Measurements from ENCODE around the gene NPTXR.
A peak's percentile ranks its signal among the peaks of the same experiment; 100 is the strongest.

NPTXR gene

DNA sequence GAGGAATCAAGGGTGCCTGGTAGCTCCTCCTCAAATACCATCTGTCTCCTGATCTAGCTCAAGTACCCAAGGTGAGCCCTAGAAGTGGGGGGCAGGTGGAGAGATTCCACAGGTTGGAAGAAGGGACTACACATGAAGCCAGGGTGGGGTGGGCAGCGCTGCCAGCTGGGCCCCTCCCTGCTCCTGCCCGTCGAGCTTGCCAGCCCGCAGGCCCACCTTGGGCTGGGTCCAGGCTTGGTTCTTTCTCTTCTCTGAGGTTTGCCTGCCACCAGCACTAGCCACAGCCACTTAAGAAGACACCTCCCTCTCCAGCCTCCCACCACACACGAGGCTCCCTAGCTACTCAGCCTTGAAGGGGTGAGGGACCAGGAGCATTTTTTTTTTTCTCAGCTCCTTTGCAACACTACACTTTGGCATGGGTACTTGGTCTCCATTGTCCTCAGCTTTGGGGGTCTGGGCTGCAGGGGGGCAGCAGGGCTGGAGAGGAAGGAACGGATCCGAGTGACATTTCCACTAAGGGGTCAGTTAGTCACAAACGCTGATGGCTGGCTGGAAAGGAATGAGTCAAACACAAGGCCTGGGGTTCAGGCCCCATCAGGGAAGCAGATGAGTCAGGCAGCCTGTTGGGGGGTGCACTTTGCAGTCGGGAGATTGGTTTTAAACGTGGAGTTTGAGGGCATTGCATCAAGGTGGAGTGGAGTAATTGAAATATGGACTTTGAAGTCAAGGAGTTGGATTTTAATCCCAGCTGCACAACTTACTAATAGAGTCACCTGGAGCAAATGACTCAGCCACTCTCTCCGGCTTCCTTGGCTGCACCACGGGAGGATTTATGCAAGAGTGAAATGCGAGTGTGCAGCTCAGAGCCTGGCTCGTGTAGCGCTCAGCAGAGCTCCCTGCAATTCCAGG is 7.4 kb upstream of the NPTXR start:
- no peak for DNase-seq

DNA sequence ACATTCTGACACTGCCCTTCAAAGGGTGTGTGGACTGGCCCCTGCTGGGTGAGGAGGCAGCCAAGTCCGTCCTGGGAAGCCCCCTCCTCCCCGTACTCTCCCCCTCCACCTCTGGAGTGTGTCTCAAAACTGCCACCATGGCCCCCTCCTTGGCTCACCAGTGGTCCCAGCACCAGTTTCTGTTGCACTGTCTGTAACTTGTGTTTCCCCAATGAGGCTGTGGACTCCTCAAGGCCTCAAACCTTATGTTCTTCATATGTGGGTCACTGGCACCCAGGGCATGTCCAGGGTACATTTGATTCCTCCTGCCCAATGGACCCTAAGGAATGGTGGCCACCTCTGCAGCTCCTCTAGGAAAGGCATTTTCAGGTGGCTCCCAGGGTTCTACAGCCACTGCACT is 6.6 kb upstream of the NPTXR start:
- DNase-seq, result no peak

DNA sequence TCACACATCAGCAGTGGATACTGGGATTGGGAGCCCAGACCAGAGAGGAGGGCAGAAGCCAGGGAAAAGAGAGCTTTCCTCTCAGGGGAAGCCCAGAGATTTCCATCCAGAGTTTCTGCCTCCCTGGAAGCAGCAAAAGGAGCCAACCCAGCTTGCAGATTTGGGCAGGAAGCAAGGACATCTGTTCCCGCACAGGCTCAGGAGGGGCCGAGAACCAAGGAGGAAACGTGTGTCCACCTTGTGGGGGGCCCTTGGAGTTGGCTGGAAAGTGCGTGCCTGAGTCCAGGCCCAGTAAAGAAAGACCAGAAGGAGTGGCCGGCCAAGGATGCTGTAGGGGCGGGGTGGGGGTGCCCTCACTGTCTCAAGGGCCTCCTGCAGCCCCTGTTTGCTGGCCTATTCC is 6.0 kb upstream of the NPTXR start:
- DNase-seq, result no peak

DNA sequence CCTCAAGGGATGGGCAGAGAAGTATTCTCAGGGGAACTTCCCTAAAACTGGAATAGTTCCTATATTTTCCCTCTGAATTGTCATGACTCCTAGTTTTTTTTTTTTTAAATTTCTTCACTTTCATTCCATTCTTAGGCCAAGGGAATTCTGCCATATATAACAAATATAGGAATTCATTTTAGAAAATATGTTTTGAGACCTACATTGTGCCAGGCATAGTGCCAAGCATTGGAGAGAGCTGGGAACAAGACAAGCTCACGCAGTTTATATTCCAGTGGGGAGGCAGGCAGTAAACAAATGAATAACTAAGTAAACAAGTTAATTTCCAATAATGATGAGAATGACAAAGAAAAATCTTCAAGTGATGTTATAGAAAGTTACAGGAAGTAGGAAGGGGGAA is 2.6 kb upstream of the NPTXR start:
- DNase-seq, result no peak

DNA sequence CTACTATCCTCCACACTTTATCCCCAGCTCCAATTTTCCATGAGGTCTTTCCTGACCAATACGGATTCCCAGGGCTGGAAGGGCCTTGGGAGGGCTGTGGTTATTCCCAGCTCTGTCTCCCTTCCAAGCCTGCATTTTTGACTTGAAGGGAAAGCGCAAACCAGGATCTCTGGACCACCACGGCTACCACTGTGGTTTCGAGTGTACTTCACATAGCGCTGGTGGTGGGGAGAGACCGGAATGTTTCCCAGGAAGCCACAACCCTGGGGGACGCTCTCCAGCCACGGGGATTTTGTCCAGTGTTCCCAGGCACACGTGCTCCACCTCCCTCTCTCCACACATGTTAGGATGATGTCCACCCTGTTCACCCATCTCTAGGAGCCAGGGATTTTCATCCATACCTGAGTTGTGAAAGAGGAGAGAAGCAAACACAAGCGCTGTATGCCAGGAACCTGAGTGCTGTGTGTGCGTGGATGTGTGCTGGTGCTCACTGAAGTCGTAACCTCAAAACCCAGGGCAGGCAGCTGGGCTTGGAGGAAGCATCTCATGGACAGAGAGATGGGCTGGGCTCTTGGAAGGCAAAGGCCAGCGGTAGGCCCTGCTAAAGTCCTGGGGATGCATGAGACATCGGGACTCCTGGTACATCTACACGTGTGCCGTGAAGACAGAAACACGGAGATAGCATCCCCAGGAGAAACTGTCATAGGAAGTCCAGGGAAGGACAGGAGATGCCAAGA is 1.3 kb upstream of the NPTXR start:
- DNase-seq, result no peak

DNA sequence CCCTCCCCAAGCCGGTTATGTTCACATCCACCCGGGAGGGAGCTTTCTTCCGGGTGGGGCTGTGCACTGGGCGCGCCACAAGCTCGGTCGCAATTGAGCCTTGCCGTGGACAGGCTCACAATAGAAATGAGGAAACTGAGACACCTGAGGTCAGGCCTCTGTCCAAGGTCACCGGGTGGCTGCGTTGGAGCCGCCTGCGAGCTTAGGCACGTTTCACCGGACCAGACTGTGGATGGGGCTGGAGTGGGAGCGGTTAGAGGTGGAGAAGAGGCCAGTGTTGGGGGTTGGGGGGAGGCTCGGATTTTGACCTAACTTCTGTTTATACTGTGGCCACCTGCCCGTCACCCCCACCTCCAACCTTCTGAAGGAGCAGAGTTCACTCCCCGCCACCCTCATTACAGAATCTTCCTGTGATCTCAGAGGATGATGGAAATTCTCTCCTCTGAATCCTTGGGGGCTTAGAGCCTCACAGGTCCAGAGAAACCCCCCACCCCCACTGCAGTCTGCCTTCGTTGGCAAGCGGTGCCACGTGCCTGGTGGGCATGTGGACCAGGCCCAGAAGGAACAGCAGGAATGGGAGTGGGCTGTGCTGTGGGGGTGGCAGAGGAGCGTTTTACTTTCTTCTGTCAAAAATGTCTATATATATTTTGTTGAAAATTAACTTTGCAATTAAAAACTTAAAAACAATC is 631 bp upstream of the NPTXR start:
- no peak for DNase-seq

DNA sequence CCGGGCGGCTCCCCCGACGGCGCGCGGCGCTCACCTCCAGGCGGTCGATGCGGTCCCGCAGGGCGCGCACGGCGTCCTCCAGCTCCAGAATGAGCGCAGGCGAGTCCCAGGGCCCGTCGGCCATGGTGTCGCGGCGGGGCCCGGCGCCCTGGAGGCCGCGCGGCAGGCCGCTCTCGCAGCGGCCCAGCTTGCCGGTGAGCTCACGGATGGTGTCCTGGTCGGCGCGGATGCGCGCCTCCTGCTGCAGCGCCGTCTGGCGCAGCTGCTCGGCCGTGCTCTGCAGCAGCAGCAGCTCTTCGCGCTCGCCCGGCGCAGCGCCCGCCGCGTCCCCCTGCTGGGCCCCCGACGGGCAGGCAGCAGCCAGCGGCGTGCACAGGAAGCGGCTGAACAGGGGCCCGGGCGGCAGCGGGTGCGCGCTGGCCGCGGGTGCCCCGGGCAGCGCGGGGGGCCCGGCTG is 599 bp downstream of the NPTXR start:
- peak; percentile 45 to 49 for DNase-seq

DNA sequence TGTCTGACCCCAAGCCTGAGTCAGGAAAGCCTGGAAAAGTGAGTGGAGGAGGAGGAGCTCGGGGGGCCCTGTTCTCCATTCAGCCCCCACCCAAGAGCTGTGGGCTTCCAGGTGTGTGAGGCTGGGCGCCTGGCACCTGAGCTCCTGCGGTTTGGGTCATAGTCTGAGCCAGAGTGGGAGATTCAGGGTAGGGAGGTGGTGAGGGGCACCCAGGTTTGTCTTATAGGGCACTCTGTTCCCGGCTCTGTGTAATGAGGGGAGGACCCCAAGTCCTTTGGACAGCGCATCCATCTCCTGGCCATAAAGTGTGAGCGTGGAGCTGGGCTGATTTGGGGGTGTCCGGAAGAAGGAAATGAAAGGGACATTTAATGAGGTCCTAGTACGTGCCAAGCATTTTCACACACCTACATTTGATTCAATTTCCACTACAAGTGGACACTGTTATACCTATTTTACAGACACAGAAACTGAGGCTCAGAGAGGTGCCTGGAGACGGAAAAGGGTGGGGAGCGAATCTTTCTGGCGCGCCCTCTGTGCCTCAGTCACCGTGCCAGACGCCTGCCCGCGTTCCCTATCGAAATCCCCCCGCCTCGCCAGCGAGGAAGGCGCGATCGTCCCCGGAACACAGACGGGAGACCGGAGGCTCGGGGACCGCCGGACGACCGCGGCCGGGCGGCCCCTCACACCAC is 1.2 kb downstream of the NPTXR start:
- no peak for DNase-seq

DNA sequence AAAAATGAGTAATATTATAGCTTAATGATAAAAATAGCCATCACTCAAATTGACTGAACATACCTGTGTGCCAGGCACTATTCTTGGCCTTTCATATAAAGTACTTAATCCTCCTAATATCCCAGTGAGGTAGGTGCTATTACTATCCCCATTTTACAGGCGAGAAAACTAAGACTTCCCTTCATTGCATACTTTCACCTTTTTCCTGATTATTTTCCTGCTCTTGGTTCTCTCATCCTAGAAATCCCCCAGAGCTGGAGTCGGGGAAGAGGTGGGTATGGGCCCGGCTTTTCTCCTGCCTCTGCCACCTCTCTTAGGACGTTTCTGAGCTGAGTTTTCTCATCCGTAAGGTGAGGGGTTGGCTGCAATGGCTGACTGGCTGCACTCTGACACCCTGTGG is 2.2 kb downstream of the NPTXR start:
- DNase-seq, result no peak

DNA sequence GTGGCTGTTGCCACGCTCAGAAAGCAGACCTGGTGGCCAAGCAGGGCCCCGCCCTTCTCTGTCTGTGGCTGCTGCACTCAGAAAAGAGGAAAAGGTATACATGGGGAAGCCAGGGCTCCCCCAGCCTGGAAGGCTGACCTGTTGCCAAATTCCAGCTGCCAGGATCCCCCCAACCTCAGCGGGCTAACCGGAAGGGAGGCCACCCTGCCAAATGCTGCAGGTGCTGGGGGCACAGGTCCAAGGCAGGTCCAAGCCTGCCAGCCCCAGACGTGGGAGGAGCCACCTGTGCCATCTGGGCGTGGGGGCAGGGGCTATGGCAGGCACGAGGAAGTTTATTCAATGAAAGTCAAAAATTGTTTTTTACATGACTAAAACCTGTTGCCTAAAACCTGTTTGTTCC is 2.6 kb downstream of the NPTXR start:
- no peak for DNase-seq

DNA sequence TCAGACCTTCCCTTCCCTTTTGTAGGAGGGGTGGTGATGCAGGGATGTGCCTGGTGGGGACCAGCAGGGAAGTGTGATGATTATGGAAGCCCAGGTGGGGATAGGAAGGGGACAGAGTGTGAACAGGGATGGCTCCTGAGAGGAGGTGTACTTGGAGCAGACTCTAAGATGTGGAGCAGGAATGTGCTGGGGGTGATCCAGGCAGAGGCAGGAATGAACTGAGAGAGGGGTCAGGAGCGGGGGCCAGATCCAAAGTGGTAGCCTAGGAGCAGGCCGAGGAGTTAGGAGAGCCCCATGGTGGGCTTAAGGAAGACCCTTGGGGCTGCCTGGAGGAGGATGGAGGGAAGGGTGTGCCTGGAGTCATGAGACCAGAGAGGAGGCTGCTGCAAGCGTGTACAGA is 3.7 kb downstream of the NPTXR start:
- no peak for DNase-seq

DNA sequence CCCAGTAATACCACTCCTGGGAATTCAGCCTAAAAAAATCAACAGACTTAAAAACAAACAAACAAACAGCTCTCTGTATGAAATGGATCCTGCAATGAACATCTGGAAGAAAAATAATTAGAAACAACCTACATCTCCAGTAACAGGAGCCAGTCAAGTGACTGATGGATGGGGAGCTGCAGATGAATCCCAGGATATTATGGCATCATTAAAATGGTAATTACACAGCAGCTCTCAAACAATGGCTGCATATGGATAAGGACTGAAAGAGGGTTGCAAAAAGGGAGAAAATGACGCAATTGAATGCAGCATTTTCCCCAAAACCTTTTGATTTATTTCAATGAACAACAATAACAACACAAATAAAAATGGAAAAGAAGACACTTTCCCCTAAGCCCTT is 4.1 kb downstream of the NPTXR start:
- no peak for DNase-seq

DNA sequence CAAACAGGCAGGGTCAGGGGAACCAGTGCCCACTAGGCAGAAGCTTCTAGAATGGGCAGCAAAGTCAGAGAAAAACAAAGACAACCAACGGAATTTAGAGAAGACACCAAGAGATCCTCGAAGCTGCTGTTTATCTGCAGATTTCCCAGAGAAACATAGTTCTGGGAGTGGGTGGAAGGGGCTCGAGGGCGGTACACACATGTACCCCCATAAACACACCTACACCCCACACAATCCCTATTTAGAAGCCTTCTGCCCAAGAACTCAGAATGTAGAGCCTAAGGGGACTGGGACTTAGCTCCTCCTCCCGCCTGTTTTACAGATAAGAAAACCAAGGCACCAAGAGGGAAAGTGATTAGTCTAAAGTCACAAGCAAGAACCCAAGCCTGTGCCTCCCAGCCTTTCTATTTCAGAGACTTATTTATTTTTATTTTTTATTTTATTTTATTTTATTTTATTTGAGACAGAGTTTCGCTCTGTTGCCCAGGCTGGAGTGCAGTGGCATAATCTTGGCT is 6.4 kb downstream of the NPTXR start:
- DNase-seq, result no peak

DNA sequence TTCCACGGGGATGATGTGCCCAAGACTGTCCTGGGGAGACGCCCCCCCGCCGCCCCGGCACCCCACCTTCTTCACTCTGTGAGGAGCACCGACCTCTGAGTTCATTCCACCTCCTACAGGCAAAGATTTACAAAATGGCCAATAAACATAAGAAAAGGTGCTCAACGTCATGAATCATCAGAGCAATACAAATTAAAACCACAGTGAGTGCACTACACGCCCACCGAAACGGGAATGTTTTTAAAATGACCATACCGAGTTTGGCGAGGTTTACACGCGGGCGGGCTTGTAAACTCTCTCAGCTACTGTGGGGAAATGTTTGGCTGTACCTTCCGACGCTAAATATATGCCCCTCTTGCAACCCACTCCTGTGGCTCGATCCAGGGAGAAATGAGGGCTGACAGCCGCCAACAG is 7.9 kb downstream of the NPTXR start:
- DNase-seq, result no peak

DNA sequence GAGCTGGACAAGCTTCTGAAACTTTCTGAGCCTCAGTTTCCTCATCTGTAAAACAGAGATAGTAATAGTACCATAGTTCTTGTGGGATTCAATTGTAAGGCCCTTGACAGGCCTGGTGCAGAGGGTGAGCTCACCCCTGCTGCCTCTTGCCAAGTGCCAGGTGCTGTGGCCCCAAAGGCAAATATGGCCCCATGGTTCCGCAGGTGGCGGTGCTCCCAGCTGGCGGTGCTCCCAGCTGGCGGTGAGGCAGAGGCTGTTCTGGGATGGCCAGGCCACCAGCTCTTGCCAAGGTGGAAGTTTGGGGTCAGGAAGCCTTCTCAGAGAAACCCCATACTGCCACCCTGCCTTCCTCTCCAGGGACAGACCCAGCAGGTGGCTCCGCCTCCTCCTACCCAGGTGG is 8.8 kb downstream of the NPTXR start:
- DNase-seq, result no peak

DNA sequence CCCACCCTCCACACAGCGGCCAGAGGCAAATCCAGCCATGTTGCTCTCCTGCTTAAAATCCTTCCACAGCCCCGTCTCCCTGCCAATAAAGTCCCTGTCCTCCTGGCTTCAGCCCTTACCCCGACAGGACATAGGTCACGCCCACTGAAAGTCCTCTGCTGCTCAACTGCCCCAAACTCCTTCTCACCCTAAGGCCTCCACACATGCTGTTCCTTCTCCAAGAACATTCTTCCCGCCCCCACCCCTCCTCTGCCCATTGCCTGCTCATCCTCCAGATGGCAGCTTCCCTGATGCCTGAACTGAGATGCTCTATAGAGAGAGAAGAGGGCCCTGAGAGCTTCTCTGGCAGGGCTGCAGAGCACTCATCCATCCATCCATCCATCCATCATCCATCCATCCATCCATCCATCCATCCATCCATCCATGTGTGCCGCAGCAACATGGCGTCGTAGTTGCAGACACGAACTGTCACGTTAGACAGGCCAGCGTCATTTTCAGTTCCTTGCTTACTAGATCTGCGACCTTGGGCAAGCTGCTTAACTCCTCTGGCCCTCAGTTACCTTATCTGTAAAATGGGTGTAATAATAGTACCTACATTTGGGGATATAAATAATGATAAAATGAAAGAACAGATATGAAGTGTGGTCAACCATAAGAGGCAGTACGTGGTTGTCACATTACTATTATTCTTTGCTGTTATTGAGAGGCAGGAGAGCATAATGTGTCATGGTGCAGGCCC is 9.4 kb downstream of the NPTXR start:
- DNase-seq, result no peak

DNA sequence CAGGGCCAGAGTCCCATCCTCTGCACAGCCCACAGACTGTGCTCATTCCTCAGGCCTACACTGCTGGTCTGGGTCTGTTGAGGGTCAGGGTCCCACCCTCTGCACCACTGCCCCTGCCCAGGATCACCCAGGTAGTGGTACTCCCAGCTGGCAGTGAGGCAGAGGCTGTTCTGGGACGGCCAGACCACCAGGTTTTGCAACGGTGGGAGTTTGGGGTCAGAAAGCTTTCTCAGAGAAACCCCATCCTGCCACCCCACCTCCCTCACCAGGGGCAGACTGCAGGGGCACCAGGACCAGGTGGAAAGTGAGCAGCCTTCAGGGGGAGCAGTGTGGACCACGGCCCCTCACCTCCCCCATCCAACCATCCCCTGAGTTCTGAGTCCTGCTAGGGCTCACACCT is 10.8 kb downstream of the NPTXR start:
- no peak for DNase-seq

DNA sequence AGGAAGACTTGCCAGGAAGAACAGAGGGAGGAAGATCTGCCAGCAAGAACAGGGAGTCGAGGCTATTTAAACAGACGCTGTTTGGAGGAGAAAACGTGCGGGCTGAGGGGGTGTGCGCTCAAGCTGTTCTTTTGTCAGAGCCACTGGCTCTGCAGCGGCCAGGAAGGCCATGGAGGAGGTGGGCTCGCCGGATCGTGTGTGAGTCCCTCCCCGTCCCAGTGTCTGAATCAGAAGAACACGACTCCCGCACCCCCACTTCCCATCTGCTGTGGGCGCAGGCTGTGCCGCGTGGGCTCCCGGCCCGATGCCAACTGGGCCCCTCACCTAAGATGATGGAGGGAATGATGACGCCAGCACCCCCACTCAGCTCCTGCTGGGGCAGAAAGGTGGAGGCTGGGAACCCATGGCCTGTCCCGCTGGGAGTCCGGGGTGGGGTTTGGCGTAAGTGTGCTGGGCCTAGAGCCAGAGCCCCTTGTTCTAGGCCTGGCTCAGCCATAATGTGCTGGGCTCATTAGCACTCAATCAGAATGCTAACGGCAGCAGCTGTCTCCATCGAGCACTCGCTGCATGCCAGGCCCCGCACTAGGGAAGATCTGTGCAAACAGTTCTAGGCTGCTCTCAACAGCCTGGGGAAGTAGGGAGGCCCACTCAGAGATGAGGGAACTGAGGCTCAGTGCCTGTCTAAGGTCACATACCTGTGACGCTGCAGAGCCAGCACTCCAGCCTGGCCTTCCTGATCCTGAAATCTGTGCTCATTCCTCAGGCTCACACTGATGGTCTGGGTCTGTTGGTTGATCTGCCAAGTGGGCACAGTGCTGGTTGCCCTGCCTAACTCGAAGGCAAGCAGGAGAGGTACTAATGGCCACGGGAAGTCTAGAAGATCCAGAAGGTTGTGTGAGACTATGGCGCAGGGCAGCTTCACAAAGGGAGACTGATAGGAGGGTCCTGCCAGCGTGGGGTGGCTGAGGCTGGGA is 11.5 kb downstream of the NPTXR start:
- peak in 1 of 2 donors; percentile 52 for DNase-seq

DNA sequence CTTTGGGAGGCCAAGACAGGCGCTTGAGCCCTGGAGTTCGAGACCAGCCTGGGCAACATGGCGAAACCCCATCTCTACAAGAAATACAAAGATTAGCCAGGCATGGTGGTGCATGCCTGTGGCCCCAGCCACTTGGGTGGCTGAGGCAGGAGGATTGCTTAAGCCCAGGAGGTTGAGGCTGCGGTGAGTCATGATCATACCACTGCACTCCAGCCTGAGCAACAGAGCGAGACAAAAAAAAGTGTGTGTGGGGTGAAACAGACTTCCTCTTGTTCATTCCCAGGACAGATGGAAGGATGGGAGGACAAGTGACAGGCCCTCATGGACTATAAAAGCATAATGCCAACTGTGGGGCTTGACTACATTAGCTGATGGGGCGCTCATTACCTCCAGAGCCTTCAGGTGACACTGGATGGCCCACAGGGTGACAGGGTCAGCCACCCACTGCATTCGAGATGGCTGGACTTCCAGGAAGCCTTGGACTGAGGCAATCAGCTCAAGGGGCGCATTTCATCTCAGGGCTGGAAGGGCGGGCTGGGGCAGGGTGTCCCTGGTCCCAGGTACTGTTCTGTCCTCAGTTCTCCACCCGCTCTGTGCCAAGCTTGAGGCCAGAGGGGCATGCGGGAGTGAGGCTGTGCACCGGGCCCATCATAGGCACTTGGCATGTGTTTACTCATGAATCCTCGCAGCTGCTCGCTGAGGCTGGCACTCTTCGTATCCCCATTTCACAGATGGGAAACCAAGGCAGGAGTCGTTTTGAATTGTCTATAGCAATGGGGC is 12.5 kb downstream of the NPTXR start:
- no peak for DNase-seq

DNA sequence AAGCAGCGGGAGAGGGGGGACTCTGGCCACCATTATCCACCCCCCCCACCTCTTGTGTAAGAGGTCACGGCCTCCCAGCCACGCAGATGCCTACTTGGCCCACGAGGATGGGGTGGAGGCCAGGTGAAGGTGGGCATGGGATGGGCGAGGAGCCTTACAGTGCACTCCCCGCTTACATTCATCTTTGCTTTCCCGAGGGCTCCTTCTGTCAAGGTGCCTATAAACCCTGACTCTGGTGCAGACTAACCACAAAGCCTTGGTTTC is 13.1 kb downstream of the NPTXR start:
- no peak for DNase-seq

Data from hippocampal formation (tissue), 2 donors.